Stomach (tissue), 9 donors: ENCODE results near the gene GNG2. TPM values are rescaled to one million over a fixed set of nuclear protein-coding genes. Genes with fewer than 3 reads are reported as not detected.

ENCODE experiments used
- DNase-seq, 2 donors: peaks; one replicate each; pipeline versions ENCODE4 v3.0.0 to v3.0.0-alpha.2; 2013 to 2019
- H3K27ac ChIP-seq, 5 donors: fragments of 200-600 bp in 4 of 5; sonication (generic) in 4 of 5; one replicate each; pipeline ENCODE4 v1.5.1; 2013 to 2019; ENCODE audit warnings: mild to moderate bottlenecking in 1 of 5, moderate library complexity in 1 of 5
- H3K27me3 ChIP-seq, 3 donors: fragments of 200-600 bp; sonication (generic); one replicate each; pipeline ENCODE4 v1.5.1; 2017 to 2019; ENCODE audit warnings: mixed run types in 1 of 3
- H3K36me3 ChIP-seq, 4 donors: fragments of 200-600 bp; sonication (generic); 1 replicate in 3 of 4; 2 replicates in 1 of 4; pipeline ENCODE4 v1.5.1; 2016 to 2019
- H3K4me1 ChIP-seq, 4 donors: fragments of 200-600 bp; sonication (generic); one replicate each; pipeline ENCODE4 v1.5.1; 2016 to 2019
- H3K4me3 ChIP-seq, 4 donors: fragments of 200-600 bp; sonication (generic) in 3 of 4; one replicate each; pipeline ENCODE4 v1.5.1; 2016 to 2019; ENCODE audit warnings: mild to moderate bottlenecking in 1 of 4
- H3K9me3 ChIP-seq, 4 donors: fragments of 200-600 bp; sonication (generic); one replicate each; pipeline ENCODE4 v1.5.1; 2016 to 2019
- CTCF ChIP-seq, 7 experiments: fragments of 450-650 bp in 4 of 7; fragments of 200-600 bp in 3 of 7; sonication (generic) in 3 of 7; IDR thresholded peaks; one replicate each; pipeline ENCODE4 v1.5.1; 2016 to 2019; ENCODE audit warnings: antibody characterized with exemption in 7 of 7, control low read depth in 2 of 7, mild to moderate bottlenecking in 1 of 7
- EP300 ChIP-seq: sonication (generic); formaldehyde crosslinking; IDR thresholded peaks from one replicate; pipeline ENCODE4 v1.6.1; 2017; ENCODE audit warnings: antibody characterized with exemption
- POLR2A ChIP-seq, 4 donors: fragments of 450-650 bp; IDR thresholded peaks; one replicate each; pipeline ENCODE4 v1.6.1; 2016; ENCODE audit warnings: antibody characterized with exemption in 4 of 4, control low read depth in 2 of 4, mild to moderate bottlenecking in 1 of 4, moderate library complexity in 1 of 4
- POLR2AphosphoS5 ChIP-seq, 3 donors: sonication (generic); formaldehyde crosslinking; IDR thresholded peaks; one replicate each; pipeline ENCODE4 v1.6.1; 2016; ENCODE audit warnings: antibody characterized with exemption in 3 of 3
- WGBS, 5 donors: extraction: QIAGEN DNeasy Blood & Tissue Kit in 3 of 5; methylation state at CpG; one replicate each; pipeline versions ENCODE4 v1.1.5 to v1.1.7; 2013 to 2018; 5-methylcytosine and 5-hydroxymethylcytosine counted together
- intact Hi-C: fragments of 100-400 bp; cut with DNase I; formaldehyde crosslinking; loops from one replicate; pipeline ENCODE4 v1.15.1; 2023; ENCODE audit warnings: low total_unique reads
- polyA plus RNA-seq, 3 donors: library from polyadenylated mRNA; stranded (reverse); fragments of 200-250 nt; gene quantifications; one replicate each; pipeline ENCODE4 v1.2.3, GENCODE V29; 2013
- total RNA-seq, 5 donors: library from RNA; depleted of rRNA; stranded (reverse); fragments of >200 nt; gene quantifications; one replicate each; pipeline versions ENCODE4 v1.1.0 to v1.2.3, GENCODE V29; 2014 to 2016
- donor health status: healthy with polysubstance abuse.
- donor health status: Bipolar disorder and iron deficiency.
- donor health status: healthy.

Gene GNG2
- total and polyA plus RNA-seq, 8 donors = 0.58 to 23.3 (median 9.2) TPM

DNA sequence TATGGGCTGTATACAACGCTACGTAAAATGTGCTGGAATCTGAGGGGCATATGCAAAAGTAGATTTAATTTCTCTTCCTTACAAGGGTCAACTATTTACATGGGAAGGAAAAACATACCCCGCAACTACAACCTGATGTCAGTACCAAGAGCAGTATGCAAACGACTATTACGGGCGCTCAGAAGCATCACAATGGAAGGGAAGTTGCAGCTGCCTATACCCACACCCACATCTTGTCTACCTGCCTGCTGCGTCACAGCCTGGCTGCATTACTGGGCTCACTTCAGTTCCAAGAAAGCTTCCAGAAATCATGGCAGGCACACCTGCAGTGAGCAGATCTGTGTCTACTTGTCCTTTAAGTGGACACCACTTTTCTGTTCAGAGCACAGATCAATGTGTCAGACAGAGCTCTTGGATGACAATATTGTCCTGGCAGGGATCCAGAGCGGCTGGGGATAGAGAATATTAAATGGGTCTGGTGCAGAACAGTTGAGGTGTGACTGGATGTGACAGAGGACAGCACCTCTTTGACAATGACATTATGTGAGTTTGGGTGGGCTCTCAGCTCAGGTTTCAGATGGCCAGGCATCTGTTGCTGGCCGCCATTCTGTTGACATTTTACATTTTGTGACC is 41.5 kb upstream of the GNG2 start:
- 81 to 88% (median 84%) methylated on average over 6 to 9 of the region's 9 CpGs for whole genome bisulfite sequencing, 5 donors
- no peak overlapping the region for H3K4me3 ChIP-seq
- no peaks in the 10 kb centered on the region for H3K9me3 ChIP-seq
- intact Hi-C loops = no loop called here
- TF ChIP-seq CTCF (IDR thresholded peaks at IDR 0.05) = no peak
- no peak for TF ChIP-seq EP300
- no peak for TF ChIP-seq POLR2AphosphoS5 (IDR thresholded peaks at IDR 0.05)
- H3K36me3 ChIP-seq = no peaks in the 10 kb centered on the region
- DNase-seq = no peak
- H3K27me3 ChIP-seq = peaks cover 0 to 3% (median 0%) of the 10 kb centered on the region in 3 donors
- no peak overlapping the region for H3K27ac ChIP-seq
- H3K4me1 ChIP-seq = no peaks in the 10 kb centered on the region

GRCh38 chr14:51821822-51822221 is 38.6 kb upstream of the GNG2 start:
- no peaks in the 10 kb centered on the region for H3K4me1 ChIP-seq
- TF ChIP-seq POLR2AphosphoS5 (IDR thresholded peaks at IDR 0.05) = no peak
- TF ChIP-seq CTCF (IDR thresholded peaks at IDR 0.05) = no peak
- TF ChIP-seq EP300 = no peak
- TF ChIP-seq POLR2A (IDR thresholded peaks at IDR 0.05) = no peak
- DNase-seq = no peak
- no peaks in the 10 kb centered on the region for H3K36me3 ChIP-seq
- no peaks in the 10 kb centered on the region for H3K9me3 ChIP-seq
- H3K27ac ChIP-seq = no peak overlapping the region
- no peaks in the 10 kb centered on the region for H3K27me3 ChIP-seq
- no peak overlapping the region for H3K4me3 ChIP-seq
- intact Hi-C loops = no loop called here

DNA sequence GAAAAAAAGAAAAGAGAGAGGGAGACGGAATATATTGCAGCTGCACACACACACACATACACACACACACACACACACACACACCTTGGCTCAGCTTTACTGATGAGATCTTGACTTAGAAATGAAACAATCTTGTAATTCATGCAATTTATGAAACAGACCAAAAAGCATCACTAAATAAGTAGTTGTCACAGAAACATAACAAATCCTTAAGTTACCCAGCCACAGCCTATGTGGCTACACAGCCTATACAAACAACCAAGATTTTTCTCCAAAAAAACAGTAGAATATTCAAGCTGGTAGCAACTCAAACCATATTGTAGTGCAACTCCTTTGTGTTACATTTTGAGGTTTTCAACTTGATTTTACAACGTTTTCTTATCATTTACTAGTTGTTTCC is 37.9 kb upstream of the GNG2 start:
- intact Hi-C loops = no loop called here
- Histone ChIP-seq H3K36me3 (no peaks in the 10 kb centered on the region), H3K4me1 (peaks cover 0 to 1% (median 0%) of the 10 kb centered on the region in 4 donors), H3K27ac (no peak overlapping the region), H3K27me3 (no peaks in the 10 kb centered on the region), H3K4me3 (no peak overlapping the region), H3K9me3 (no peaks in the 10 kb centered on the region)
- 46 to 58% (median 52%) methylated on average over 2 of the region's 2 CpGs for WGBS, 5 donors
- no peak for TF ChIP-seq CTCF (IDR thresholded peaks at IDR 0.05)
- TF ChIP-seq EP300 = no peak
- TF ChIP-seq POLR2AphosphoS5 (IDR thresholded peaks at IDR 0.05) = no peak
- TF ChIP-seq POLR2A (IDR thresholded peaks at IDR 0.05) = no peak
- no peak for DNase-seq

GRCh38 chr14:51823706-51824105 is 36.7 kb upstream of the GNG2 start:
- no peak for DNase-seq
- H3K27ac ChIP-seq = no peak overlapping the region
- peaks cover 0 to 12% (median 1%) of the 10 kb centered on the region in 4 donors for H3K4me1 ChIP-seq
- no peak overlapping the region for H3K4me3 ChIP-seq
- no peaks in the 10 kb centered on the region for H3K27me3 ChIP-seq
- H3K36me3 ChIP-seq = no peaks in the 10 kb centered on the region
- no peaks in the 10 kb centered on the region for H3K9me3 ChIP-seq
- TF ChIP-seq EP300 (no peak), CTCF (IDR thresholded peaks at IDR 0.05) (no peak), POLR2AphosphoS5 (IDR thresholded peaks at IDR 0.05) (no peak), POLR2A (IDR thresholded peaks at IDR 0.05) (no peak)
- intact Hi-C loops = no loop called here
- 64 to 76% (median 74%) methylated on average over 6 of the region's 6 CpGs for WGBS, 5 donors
